ENCODE results near the gene CTCFL. TPM values are rescaled to one million over a fixed set of nuclear protein-coding genes. Genes with fewer than 3 reads are reported as not detected.

Gene CTCFL, protein sequence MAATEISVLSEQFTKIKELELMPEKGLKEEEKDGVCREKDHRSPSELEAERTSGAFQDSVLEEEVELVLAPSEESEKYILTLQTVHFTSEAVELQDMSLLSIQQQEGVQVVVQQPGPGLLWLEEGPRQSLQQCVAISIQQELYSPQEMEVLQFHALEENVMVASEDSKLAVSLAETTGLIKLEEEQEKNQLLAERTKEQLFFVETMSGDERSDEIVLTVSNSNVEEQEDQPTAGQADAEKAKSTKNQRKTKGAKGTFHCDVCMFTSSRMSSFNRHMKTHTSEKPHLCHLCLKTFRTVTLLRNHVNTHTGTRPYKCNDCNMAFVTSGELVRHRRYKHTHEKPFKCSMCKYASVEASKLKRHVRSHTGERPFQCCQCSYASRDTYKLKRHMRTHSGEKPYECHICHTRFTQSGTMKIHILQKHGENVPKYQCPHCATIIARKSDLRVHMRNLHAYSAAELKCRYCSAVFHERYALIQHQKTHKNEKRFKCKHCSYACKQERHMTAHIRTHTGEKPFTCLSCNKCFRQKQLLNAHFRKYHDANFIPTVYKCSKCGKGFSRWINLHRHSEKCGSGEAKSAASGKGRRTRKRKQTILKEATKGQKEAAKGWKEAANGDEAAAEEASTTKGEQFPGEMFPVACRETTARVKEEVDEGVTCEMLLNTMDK
- not detected for total RNA-seq
- polyA plus RNA-seq: not detected

- DNase-seq: no peak
- H3K27me3 Mint-ChIP-seq: peaks cover 0 to 2% of the 10 kb centered on the region in 2 donors
- H3K9me3 ChIP-seq (ENCODE audit: control insufficient read depth in 1 of 2, low read length in 2 of 2): no peaks in the 10 kb centered on the region
- H3K27me3 ChIP-seq (ENCODE audit: insufficient read depth, low read length): no peaks in the 10 kb centered on the region
- ChIA-PET CTCF (ENCODE audit: partially characterized antibody) (no interaction called here), POLR2A (ENCODE audit: partially characterized antibody) (no interaction called here)
- peaks cover 0 to 1% (median 0%) of the 10 kb centered on the region in 8 donors for H3K9me3 Mint-ChIP-seq
- H3K4me1 Mint-ChIP-seq: peaks cover 6 to 11% (median 8%) of the 10 kb centered on the region in 4 donors
- H3K4me3 ChIP-seq (ENCODE audit: low read length in 2 of 2): no peak within 1 kb of the TSS
- H3K27ac Mint-ChIP-seq: no peak within 1 kb of the TSS
- no peaks in the 10 kb centered on the region for H3K4me1 ChIP-seq (ENCODE audit: insufficient read depth, low read length)
- no peaks in the 10 kb centered on the region for H3K36me3 ChIP-seq (ENCODE audit: insufficient read depth, low read length)
- no peak within 1 kb of the TSS for H3K27ac ChIP-seq (ENCODE audit: low read depth, low read length)
- H3K36me3 Mint-ChIP-seq: no peaks in the 10 kb centered on the region
- H3K4me3 Mint-ChIP-seq: peak within 1 kb of the TSS in 1 of 8 donors; percentile 26
- intact Hi-C loops (cut with micrococcal nuclease): no loop called here
Measured at GRCh38 chr20:57524511-57525176, at the start of gene CTCFL. TSS of gene CTCFL (minus strand) at chr20:57525140. CDS start at chr20:57524205, 935 bp downstream.

- Mint-ChIP-seq H3K4me1 (no peaks in the 10 kb centered on the region), H3K27me3 (peaks cover 12 to 23% of the 10 kb centered on the region in 2 donors), H3K9me3 (no peaks in the 10 kb centered on the region), H3K36me3 (no peaks in the 10 kb centered on the region), H3K4me3 (no peak overlapping the region), H3K27ac (no peak overlapping the region)
- no peak for DNase-seq
- no peaks in the 10 kb centered on the region for H3K9me3 ChIP-seq (ENCODE audit: control insufficient read depth in 1 of 2, low read length in 2 of 2)
- H3K4me1 ChIP-seq (ENCODE audit: insufficient read depth, low read length): no peaks in the 10 kb centered on the region
- ChIA-PET CTCF (ENCODE audit: partially characterized antibody) (interaction anchor here (1.0 to 1.3 kb wide), 2 partner anchors 8 to 22 kb away, joined by 3 to 4 read pairs; no protein-coding TSS in a partner anchor), POLR2A (ENCODE audit: partially characterized antibody) (no interaction called here)
- intact Hi-C loops (cut with micrococcal nuclease): no loop called here
- H3K27me3 ChIP-seq (ENCODE audit: insufficient read depth, low read length): peaks cover 4% of the 10 kb centered on the region
- no peaks in the 10 kb centered on the region for H3K36me3 ChIP-seq (ENCODE audit: insufficient read depth, low read length)
- no peak overlapping the region for H3K27ac ChIP-seq (ENCODE audit: low read depth, low read length)
- H3K4me3 ChIP-seq (ENCODE audit: low read length in 2 of 2): no peak overlapping the region
Measured at GRCh38 chr20:57573894-57574293, 49.0 kb upstream of the CTCFL start.

- H3K27ac ChIP-seq (ENCODE audit: low read depth, low read length): no peak overlapping the region
- H3K4me3 ChIP-seq (ENCODE audit: low read length in 2 of 2): no peak overlapping the region
- Mint-ChIP-seq H3K9me3 (no peaks in the 10 kb centered on the region), H3K27me3 (peaks cover 12 to 19% of the 10 kb centered on the region in 2 donors), H3K4me3 (peak overlapping the region in 1 of 8 donors; percentile 57), H3K27ac (no peak overlapping the region), H3K4me1 (no peaks in the 10 kb centered on the region), H3K36me3 (no peaks in the 10 kb centered on the region)
- H3K4me1 ChIP-seq (ENCODE audit: insufficient read depth, low read length): no peaks in the 10 kb centered on the region
- intact Hi-C loops (cut with micrococcal nuclease): no loop called here
- H3K36me3 ChIP-seq (ENCODE audit: insufficient read depth, low read length): no peaks in the 10 kb centered on the region
- no peaks in the 10 kb centered on the region for H3K9me3 ChIP-seq (ENCODE audit: control insufficient read depth in 1 of 2, low read length in 2 of 2)
- no peak for DNase-seq
- CTCF ChIA-PET (ENCODE audit: partially characterized antibody): interaction anchor here (1.0 to 1.3 kb wide), 2 partner anchors 9 to 23 kb away, joined by 3 to 4 read pairs; no protein-coding TSS in a partner anchor
- H3K27me3 ChIP-seq (ENCODE audit: insufficient read depth, low read length): peaks cover 4% of the 10 kb centered on the region
- POLR2A ChIA-PET (ENCODE audit: partially characterized antibody): no interaction called here
Measured at GRCh38 chr20:57573242-57573641, 48.3 kb upstream of the CTCFL start.

- no peaks in the 10 kb centered on the region for H3K36me3 ChIP-seq (ENCODE audit: insufficient read depth, low read length)
- H3K4me3 ChIP-seq (ENCODE audit: low read length in 2 of 2): no peak overlapping the region
- no peak for DNase-seq
- Mint-ChIP-seq H3K4me1 (no peaks in the 10 kb centered on the region), H3K36me3 (no peaks in the 10 kb centered on the region), H3K27ac (no peak overlapping the region), H3K4me3 (no peak overlapping the region), H3K9me3 (no peaks in the 10 kb centered on the region), H3K27me3 (peaks cover 10 to 22% of the 10 kb centered on the region in 2 donors)
- H3K9me3 ChIP-seq (ENCODE audit: control insufficient read depth in 1 of 2, low read length in 2 of 2): no peaks in the 10 kb centered on the region
- intact Hi-C loops (cut with micrococcal nuclease): no loop called here
- ChIA-PET CTCF (ENCODE audit: partially characterized antibody) (no interaction called here), POLR2A (ENCODE audit: partially characterized antibody) (no interaction called here)
- H3K27me3 ChIP-seq (ENCODE audit: insufficient read depth, low read length): peaks cover 4% of the 10 kb centered on the region
- H3K4me1 ChIP-seq (ENCODE audit: insufficient read depth, low read length): no peaks in the 10 kb centered on the region
- no peak overlapping the region for H3K27ac ChIP-seq (ENCODE audit: low read depth, low read length)
Measured at GRCh38 chr20:57571782-57572416, 47.0 kb upstream of the CTCFL start.

DNA sequence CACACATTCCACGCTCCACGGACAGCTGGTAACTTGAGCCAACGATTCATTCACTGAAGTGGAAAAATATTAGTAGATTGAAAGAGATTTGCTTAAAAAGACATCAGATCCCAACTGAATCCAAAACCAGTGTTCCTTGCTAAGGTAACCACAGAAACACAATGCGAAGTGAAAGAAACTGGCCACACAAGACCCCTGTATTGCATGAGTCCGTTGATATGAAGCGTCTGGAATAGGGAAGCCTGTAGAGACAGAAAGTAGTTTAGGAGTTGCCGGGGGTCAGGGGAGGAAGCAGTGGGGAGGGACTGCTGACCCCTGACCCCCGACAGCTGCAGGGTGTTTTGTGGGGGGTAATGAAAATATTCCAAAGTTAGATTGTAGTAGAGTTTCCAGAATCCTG is 46.0 kb upstream of the CTCFL start:
- CTCF ChIA-PET (ENCODE audit: partially characterized antibody): no interaction called here
- Histone ChIP-seq H3K36me3 (ENCODE audit: insufficient read depth, low read length) (no peaks in the 10 kb centered on the region), H3K27me3 (ENCODE audit: insufficient read depth, low read length) (peaks cover 4% of the 10 kb centered on the region), H3K4me3 (ENCODE audit: low read length in 2 of 2) (no peak overlapping the region), H3K4me1 (ENCODE audit: insufficient read depth, low read length) (no peaks in the 10 kb centered on the region), H3K9me3 (ENCODE audit: control insufficient read depth in 1 of 2, low read length in 2 of 2) (no peaks in the 10 kb centered on the region), H3K27ac (ENCODE audit: low read depth, low read length) (no peak overlapping the region)
- intact Hi-C loops (cut with micrococcal nuclease): no loop called here
- no peaks in the 10 kb centered on the region for H3K4me1 Mint-ChIP-seq
- H3K4me3 Mint-ChIP-seq: no peak overlapping the region
- H3K9me3 Mint-ChIP-seq: no peaks in the 10 kb centered on the region
- peaks cover 10 to 23% of the 10 kb centered on the region in 2 donors for H3K27me3 Mint-ChIP-seq
- H3K27ac Mint-ChIP-seq: no peak overlapping the region
- no peak for DNase-seq
- H3K36me3 Mint-ChIP-seq: no peaks in the 10 kb centered on the region
- POLR2A ChIA-PET (ENCODE audit: partially characterized antibody): no interaction called here

DNA sequence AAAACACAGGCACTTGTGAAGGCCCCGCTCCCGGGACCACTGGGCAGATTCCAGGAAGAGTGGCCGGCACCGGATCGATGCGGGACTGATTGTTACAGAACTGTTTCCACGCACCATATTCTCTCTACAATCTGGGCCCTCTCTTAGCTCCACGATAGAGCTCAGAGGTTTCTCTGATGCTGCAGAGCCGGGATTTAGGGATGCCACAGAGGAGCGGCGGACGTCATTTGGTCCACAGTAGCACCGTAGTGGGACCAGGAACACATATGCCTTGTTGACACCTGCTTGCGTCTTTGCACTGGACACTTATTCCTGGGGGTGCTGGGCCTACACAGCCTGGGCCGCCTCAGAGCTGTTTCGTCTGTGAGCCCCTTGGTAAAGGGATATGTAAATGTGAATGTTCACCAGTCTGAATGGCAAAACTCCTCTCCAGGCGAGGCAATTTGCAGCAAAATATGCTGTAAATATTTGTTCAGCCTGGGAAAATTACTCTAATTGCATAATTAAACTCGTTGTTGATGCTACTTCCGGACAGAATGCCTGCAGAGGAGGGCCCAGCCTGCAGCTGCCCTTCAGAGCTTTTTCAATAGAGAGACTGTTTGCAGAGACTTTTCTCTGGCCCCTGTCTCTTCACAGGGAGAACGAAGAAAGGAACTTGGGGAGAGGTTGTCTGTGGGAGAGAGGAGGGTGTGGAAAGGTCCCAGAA is 45.4 kb upstream of the CTCFL start:
- Mint-ChIP-seq H3K36me3 (no peaks in the 10 kb centered on the region), H3K27ac (no peak overlapping the region), H3K4me3 (no peak overlapping the region), H3K9me3 (no peaks in the 10 kb centered on the region), H3K27me3 (peaks cover 10 to 23% of the 10 kb centered on the region in 2 donors), H3K4me1 (no peaks in the 10 kb centered on the region)
- Histone ChIP-seq H3K27ac (ENCODE audit: low read depth, low read length) (no peak overlapping the region), H3K36me3 (ENCODE audit: insufficient read depth, low read length) (no peaks in the 10 kb centered on the region), H3K4me3 (ENCODE audit: low read length in 2 of 2) (no peak overlapping the region), H3K27me3 (ENCODE audit: insufficient read depth, low read length) (peaks cover 4% of the 10 kb centered on the region), H3K4me1 (ENCODE audit: insufficient read depth, low read length) (no peaks in the 10 kb centered on the region), H3K9me3 (ENCODE audit: control insufficient read depth in 1 of 2, low read length in 2 of 2) (no peaks in the 10 kb centered on the region)
- ChIA-PET POLR2A (ENCODE audit: partially characterized antibody) (no interaction called here), CTCF (ENCODE audit: partially characterized antibody) (interaction anchor here (1.2 kb wide), 1 partner anchor 16 kb away, joined by 3 read pairs; no protein-coding TSS in a partner anchor)
- intact Hi-C loops (cut with micrococcal nuclease): no loop called here
- no peak for DNase-seq

Measured in CD4-positive, alpha-beta memory T cell (primary cell).